KMS-11 (cell line): ENCODE data around the gene TSHR.

Experiments
- H2AFZ ChIP-seq: fragments of 200-600 bp; sonication (generic); 2 replicates; pipeline ENCODE4 v1.6.1; 2016; ENCODE audit warnings: antibody characterized with exemption, mixed run types, low read depth
- H3K27ac ChIP-seq: fragments of 200-600 bp; sonication (generic); 2 replicates; pipeline ENCODE4 v1.6.1; 2016; ENCODE audit warnings: mild to moderate bottlenecking, mixed run types
- H3K27me3 ChIP-seq: fragments of 200-600 bp; sonication (generic); 2 replicates; pipeline ENCODE4 v1.6.1; 2017; ENCODE audit warnings: mild to moderate bottlenecking, low read depth, mixed run types, moderate library complexity; ENCODE audit not compliant: insufficient read depth
- H3K36me3 ChIP-seq: fragments of 200-600 bp; sonication (generic); 2 replicates; pipeline ENCODE4 v1.6.1; 2017; ENCODE audit warnings: mild to moderate bottlenecking, mixed run types; ENCODE audit not compliant: insufficient read depth
- H3K4me1 ChIP-seq: fragments of 200-600 bp; sonication (generic); 2 replicates; pipeline ENCODE4 v1.6.1; 2016; ENCODE audit warnings: mild to moderate bottlenecking, low read depth, mixed run types; ENCODE audit not compliant: poor library complexity, severe bottlenecking
- H3K4me2 ChIP-seq: fragments of 200-600 bp; sonication (generic); 2 replicates; pipeline ENCODE4 v1.7.0; 2016; ENCODE audit warnings: mild to moderate bottlenecking, mixed run types
- H3K4me3 ChIP-seq: fragments of 200-600 bp; sonication (generic); IDR thresholded peaks from 2 replicates; pipeline ENCODE4 v1.6.1; 2017; ENCODE audit warnings: low read depth, low read length, mixed read lengths; ENCODE audit not compliant: insufficient read depth
- H3K79me2 ChIP-seq: fragments of 200-600 bp; sonication (generic); 2 replicates; pipeline ENCODE4 v1.6.1; 2016; ENCODE audit warnings: low read depth, mixed run types; ENCODE audit not compliant: insufficient read depth
- H3K9ac ChIP-seq: fragments of 200-600 bp; sonication (generic); 2 replicates; pipeline ENCODE4 v1.6.1; 2016; ENCODE audit warnings: mild to moderate bottlenecking, mixed run types
- H4K20me1 ChIP-seq: fragments of 200-600 bp; sonication (generic); 2 replicates; pipeline ENCODE4 v1.6.1; 2016; ENCODE audit warnings: mild to moderate bottlenecking, mixed run types; ENCODE audit not compliant: insufficient read depth
- CTCF ChIP-seq: fragments of 200-600 bp; sonication (generic); conservative IDR thresholded peaks from 2 replicates; pipeline ENCODE4 v1.6.1; 2017; ENCODE audit warnings: low read depth, mild to moderate bottlenecking, antibody characterized with exemption, low read length, moderate library complexity, mixed read lengths

The TSHR gene

GRCh38 chr14:81070511-81070910, 115.1 kb downstream of the TSHR start:
- no peak overlapping the region for H3K4me2 ChIP-seq
- H3K4me1 ChIP-seq: no peaks in the 10 kb centered on the region
- H3K27me3 ChIP-seq: no peaks in the 10 kb centered on the region
- H3K36me3 ChIP-seq: no peaks in the 10 kb centered on the region
- no peaks in the 10 kb centered on the region for H4K20me1 ChIP-seq
- H3K79me2 ChIP-seq: no peaks in the 10 kb centered on the region
- no peak overlapping the region for H3K27ac ChIP-seq
- no peak for TF ChIP-seq CTCF
- no peak overlapping the region for H3K4me3 ChIP-seq
- H2AFZ ChIP-seq: no peak overlapping the region
- no peak overlapping the region for H3K9ac ChIP-seq

GRCh38 chr14:81085596-81085995, 130.2 kb downstream of the TSHR start:
- Histone ChIP-seq H2AFZ (no peak overlapping the region), H3K79me2 (no peaks in the 10 kb centered on the region), H3K4me2 (no peak overlapping the region), H3K9ac (no peak overlapping the region), H3K27ac (no peak overlapping the region), H4K20me1 (no peaks in the 10 kb centered on the region), H3K4me3 (no peak overlapping the region), H3K27me3 (no peaks in the 10 kb centered on the region), H3K4me1 (no peaks in the 10 kb centered on the region), H3K36me3 (no peaks in the 10 kb centered on the region)
- no peak for TF ChIP-seq CTCF

- TF ChIP-seq CTCF: no peak
- H3K27me3 ChIP-seq: no peaks in the 10 kb centered on the region
- no peak overlapping the region for H3K9ac ChIP-seq
- no peaks in the 10 kb centered on the region for H3K4me1 ChIP-seq
- no peaks in the 10 kb centered on the region for H3K36me3 ChIP-seq
- H2AFZ ChIP-seq: no peak overlapping the region
- no peaks in the 10 kb centered on the region for H3K79me2 ChIP-seq
- no peaks in the 10 kb centered on the region for H4K20me1 ChIP-seq
- no peak overlapping the region for H3K4me2 ChIP-seq
- H3K4me3 ChIP-seq: no peak overlapping the region
- H3K27ac ChIP-seq: no peak overlapping the region
These were observed 131.8 kb downstream of the TSHR start for GRCh38 chr14:81087230-81087629.

- Histone ChIP-seq H3K27me3 (no peaks in the 10 kb centered on the region), H3K4me1 (no peaks in the 10 kb centered on the region), H3K9ac (no peak overlapping the region), H3K4me3 (no peak overlapping the region), H2AFZ (no peak overlapping the region), H3K36me3 (no peaks in the 10 kb centered on the region), H3K27ac (no peak overlapping the region), H3K4me2 (no peak overlapping the region), H4K20me1 (no peaks in the 10 kb centered on the region), H3K79me2 (no peaks in the 10 kb centered on the region)
- TF ChIP-seq CTCF: no peak
These were observed 135.7 kb downstream of the TSHR start for GRCh38 chr14:81091139-81091538.

GRCh38 chr14:81091660-81092059, 136.2 kb downstream of the TSHR start:
- Histone ChIP-seq H3K27me3 (no peaks in the 10 kb centered on the region), H3K4me3 (no peak overlapping the region), H3K27ac (no peak overlapping the region), H3K36me3 (no peaks in the 10 kb centered on the region), H3K79me2 (no peaks in the 10 kb centered on the region), H2AFZ (no peak overlapping the region), H3K4me1 (no peaks in the 10 kb centered on the region), H4K20me1 (no peaks in the 10 kb centered on the region), H3K4me2 (no peak overlapping the region), H3K9ac (no peak overlapping the region)
- no peak for TF ChIP-seq CTCF
